NCI-H2227 (cell line): ENCODE measurements around the gene FTCDNL1.

Experiments
- DNase-seq: peaks from one replicate; lab custom pipeline; 2025; ENCODE audit not compliant: unreplicated experiment; lab: John Stamatoyannopoulos, UW

FTCDNL1 gene

GRCh38 chr2:199842631-199843395 lies 8.2 kb downstream of the FTCDNL1 start:
- DNase-seq: no peak

- DNase-seq: no peak
Observed at GRCh38 chr2:199841409-199841808, 9.6 kb downstream of the FTCDNL1 start.

- DNase-seq: no peak
Observed at GRCh38 chr2:199838399-199838798, 12.6 kb downstream of the FTCDNL1 start.

GRCh38 chr2:199836943-199837342 lies 14.0 kb downstream of the FTCDNL1 start:
- DNase-seq: no peak

GRCh38 chr2:199833525-199833924 lies 17.5 kb downstream of the FTCDNL1 start:
- no peak for DNase-seq

GRCh38 chr2:199830531-199830930 lies 20.5 kb downstream of the FTCDNL1 start:
- DNase-seq: no peak

- no peak for DNase-seq
Observed at GRCh38 chr2:199829628-199830027, 21.4 kb downstream of the FTCDNL1 start.

GRCh38 chr2:199819746-199820145 lies 31.2 kb downstream of the FTCDNL1 start:
- DNase-seq: no peak

GRCh38 chr2:199818754-199819153 lies 32.2 kb downstream of the FTCDNL1 start:
- no peak for DNase-seq

- no peak for DNase-seq
Observed at GRCh38 chr2:199818026-199818425, 33.0 kb downstream of the FTCDNL1 start.

- no peak for DNase-seq
Observed at GRCh38 chr2:199814817-199815211, 36.2 kb downstream of the FTCDNL1 start.

GRCh38 chr2:199814101-199814816 lies 36.7 kb downstream of the FTCDNL1 start:
- peak; percentile 13 for DNase-seq

GRCh38 chr2:199812493-199812892 lies 38.5 kb downstream of the FTCDNL1 start:
- DNase-seq: no peak

GRCh38 chr2:199811346-199811745 lies 39.6 kb downstream of the FTCDNL1 start:
- DNase-seq: no peak

- DNase-seq: no peak
Observed at GRCh38 chr2:199810422-199811171, 40.4 kb downstream of the FTCDNL1 start.

GRCh38 chr2:199807966-199808365 lies 43.0 kb downstream of the FTCDNL1 start:
- no peak for DNase-seq

- DNase-seq: no peak
Observed at GRCh38 chr2:199806179-199806578, 44.8 kb downstream of the FTCDNL1 start.

GRCh38 chr2:199804831-199805230 lies 46.2 kb downstream of the FTCDNL1 start:
- no peak for DNase-seq

- no peak for DNase-seq
Observed at GRCh38 chr2:199798831-199799580, 52.0 kb downstream of the FTCDNL1 start.

- DNase-seq: no peak
Observed at GRCh38 chr2:199797431-199798403, 53.3 kb downstream of the FTCDNL1 start.
